Uterus (tissue), 4 donors: ENCODE results near the gene PRRG3. TPM values are rescaled to one million over a fixed set of nuclear protein-coding genes. Genes with fewer than 3 reads are reported as not detected.

Experiments
- DNase-seq, 2 donors: peaks; one replicate each; pipeline ENCODE4 v3.0.0-alpha.2; 2019 to 2020
- H3K27ac ChIP-seq, 2 donors: fragments of 200-600 bp; sonication (generic); 1 replicate in 1 of 2; 2 replicates in 1 of 2; pipeline ENCODE4 v1.5.1; 2016 to 2018
- H3K27me3 ChIP-seq, 2 donors: fragments of 200-600 bp; sonication (generic); one replicate each; pipeline ENCODE4 v1.5.1; 2018 to 2019; ENCODE audit warnings: control low read depth in 1 of 2
- H3K36me3 ChIP-seq, 2 donors: fragments of 200-600 bp; sonication (generic); one replicate each; pipeline ENCODE4 v1.5.1; 2019; ENCODE audit warnings: control low read depth in 1 of 2
- H3K4me1 ChIP-seq, 2 donors: fragments of 200-600 bp; sonication (generic); one replicate each; pipeline ENCODE4 v1.5.1; 2018 to 2019; ENCODE audit warnings: control low read depth in 1 of 2
- H3K4me3 ChIP-seq, 2 donors: fragments of 200-600 bp; sonication (generic); 1 replicate in 1 of 2; 2 replicates in 1 of 2; pipeline ENCODE4 v1.5.1; 2018 to 2019; ENCODE audit warnings: mild to moderate bottlenecking in 1 of 2
- H3K9me3 ChIP-seq, 2 donors: fragments of 200-600 bp; sonication (generic); one replicate each; pipeline ENCODE4 v1.5.1; 2019; ENCODE audit warnings: control low read depth in 1 of 2
- POLR2A ChIP-seq, 2 donors: fragments of 450-650 bp; IDR thresholded peaks; one replicate each; pipeline ENCODE4 v1.6.1; 2016; ENCODE audit warnings: antibody characterized with exemption in 2 of 2, mild to moderate bottlenecking in 1 of 2, moderate library complexity in 1 of 2
- intact Hi-C: fragments of 100-400 bp; cut with DNase I; formaldehyde crosslinking; loops from one replicate; pipeline ENCODE4 v1.15.1; 2023; ENCODE audit warnings: low total_unique reads
- total RNA-seq, 4 donors: library from RNA; depleted of rRNA in 3 of 4; stranded (reverse); fragments of >200 nt in 3 of 4; gene quantifications; one replicate each; pipeline versions ENCODE4 v1.1.0 to v1.2.4, GENCODE V29; 2014 to 2023
- TF ChIP-seq, protein P1 (sequence below), 4 experiments: fragments of 200-600 bp in 2 of 4; fragments of 450-650 bp in 2 of 4; sonication (generic) in 2 of 4; IDR thresholded peaks; one replicate each; pipeline ENCODE4 v1.5.1; 2016 to 2019; ENCODE audit warnings: antibody characterized with exemption in 4 of 4, mild to moderate bottlenecking in 2 of 4, moderate library complexity in 1 of 4
- donor health status: DM: yes; HTN: yes; CAD: no.

The PRRG3 gene
- total RNA-seq, 4 donors from 2014 or later: 2.3 to 9.6 TPM; not detected in 2

DNA sequence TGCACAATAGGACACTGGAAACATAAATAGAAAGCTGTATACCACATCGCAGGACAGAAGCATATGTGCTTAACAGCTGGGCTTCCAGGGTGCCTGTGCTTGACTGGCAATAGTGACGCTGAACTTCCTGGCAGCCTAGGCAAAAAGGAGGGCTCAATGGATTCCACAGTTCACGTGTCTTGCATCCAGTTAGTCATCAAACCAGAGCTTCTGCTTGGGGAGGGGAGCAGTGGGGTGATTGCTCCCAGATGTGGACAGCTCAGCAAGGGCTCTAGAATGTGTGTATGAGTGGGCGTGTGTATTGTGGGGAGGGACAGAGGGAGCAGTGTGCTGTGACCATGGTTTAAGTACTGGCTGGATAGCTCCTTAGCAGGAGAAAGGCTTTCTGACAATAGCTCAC, 2.3 kb downstream of the PRRG3 start:
- H3K27me3 ChIP-seq: no peaks in the 10 kb centered on the region
- H3K4me3 ChIP-seq: no peak overlapping the region
- TF ChIP-seq, protein P1, sequence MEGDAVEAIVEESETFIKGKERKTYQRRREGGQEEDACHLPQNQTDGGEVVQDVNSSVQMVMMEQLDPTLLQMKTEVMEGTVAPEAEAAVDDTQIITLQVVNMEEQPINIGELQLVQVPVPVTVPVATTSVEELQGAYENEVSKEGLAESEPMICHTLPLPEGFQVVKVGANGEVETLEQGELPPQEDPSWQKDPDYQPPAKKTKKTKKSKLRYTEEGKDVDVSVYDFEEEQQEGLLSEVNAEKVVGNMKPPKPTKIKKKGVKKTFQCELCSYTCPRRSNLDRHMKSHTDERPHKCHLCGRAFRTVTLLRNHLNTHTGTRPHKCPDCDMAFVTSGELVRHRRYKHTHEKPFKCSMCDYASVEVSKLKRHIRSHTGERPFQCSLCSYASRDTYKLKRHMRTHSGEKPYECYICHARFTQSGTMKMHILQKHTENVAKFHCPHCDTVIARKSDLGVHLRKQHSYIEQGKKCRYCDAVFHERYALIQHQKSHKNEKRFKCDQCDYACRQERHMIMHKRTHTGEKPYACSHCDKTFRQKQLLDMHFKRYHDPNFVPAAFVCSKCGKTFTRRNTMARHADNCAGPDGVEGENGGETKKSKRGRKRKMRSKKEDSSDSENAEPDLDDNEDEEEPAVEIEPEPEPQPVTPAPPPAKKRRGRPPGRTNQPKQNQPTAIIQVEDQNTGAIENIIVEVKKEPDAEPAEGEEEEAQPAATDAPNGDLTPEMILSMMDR (IDR thresholded peaks at IDR 0.05): no peak
- no peak for TF ChIP-seq POLR2A (IDR thresholded peaks at IDR 0.05)
- H3K27ac ChIP-seq: no peak overlapping the region
- no peaks in the 10 kb centered on the region for H3K4me1 ChIP-seq
- H3K36me3 ChIP-seq: no peaks in the 10 kb centered on the region
- intact Hi-C loops: no loop called here
- DNase-seq: peak; percentile 28 to 37
- no peaks in the 10 kb centered on the region for H3K9me3 ChIP-seq

DNA sequence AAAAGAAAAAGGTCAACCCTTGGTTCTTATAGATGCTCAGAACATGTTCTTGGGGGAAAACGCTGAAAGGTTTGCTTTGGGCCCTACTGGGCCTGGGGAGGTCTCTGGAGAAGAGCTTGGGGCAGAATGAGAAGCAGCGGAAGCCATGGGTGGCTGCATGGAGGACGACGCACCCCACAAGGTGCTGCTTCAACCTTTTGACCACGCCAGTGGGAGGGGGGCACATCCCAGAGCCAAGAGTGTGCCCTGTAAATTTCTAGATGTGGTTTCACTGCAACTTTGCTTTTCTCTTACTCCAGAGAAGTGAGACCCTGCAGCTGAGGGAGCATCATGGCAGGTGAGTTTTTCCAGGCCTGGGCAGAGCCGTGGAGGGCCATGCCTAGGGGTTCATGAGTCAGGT, 3.2 kb downstream of the PRRG3 start:
- no peaks in the 10 kb centered on the region for H3K9me3 ChIP-seq
- no peak overlapping the region for H3K27ac ChIP-seq
- no peaks in the 10 kb centered on the region for H3K36me3 ChIP-seq
- H3K4me1 ChIP-seq: no peaks in the 10 kb centered on the region
- TF ChIP-seq, protein P1 (IDR thresholded peaks at IDR 0.05): no peak
- no peak for TF ChIP-seq POLR2A (IDR thresholded peaks at IDR 0.05)
- H3K4me3 ChIP-seq: no peak overlapping the region
- intact Hi-C loops: no loop called here
- H3K27me3 ChIP-seq: no peaks in the 10 kb centered on the region
- no peak for DNase-seq

- no peaks in the 10 kb centered on the region for H3K36me3 ChIP-seq
- H3K9me3 ChIP-seq: no peaks in the 10 kb centered on the region
- H3K4me3 ChIP-seq: no peak overlapping the region
- no peak overlapping the region for H3K27ac ChIP-seq
- no peaks in the 10 kb centered on the region for H3K27me3 ChIP-seq
- TF ChIP-seq, protein P1 (IDR thresholded peaks at IDR 0.05): no peak
- TF ChIP-seq POLR2A (IDR thresholded peaks at IDR 0.05): no peak
- intact Hi-C loops: no loop called here
- DNase-seq: no peak
- no peaks in the 10 kb centered on the region for H3K4me1 ChIP-seq
These were observed 4.5 kb downstream of the PRRG3 start for GRCh38 chrX:151699746-151700145.

- Histone ChIP-seq H3K27ac (no peak overlapping the region), H3K4me1 (no peaks in the 10 kb centered on the region), H3K9me3 (no peaks in the 10 kb centered on the region), H3K27me3 (no peaks in the 10 kb centered on the region), H3K4me3 (no peak overlapping the region), H3K36me3 (no peaks in the 10 kb centered on the region)
- DNase-seq: no peak
- intact Hi-C loops: no loop called here
- TF ChIP-seq, protein P1 (IDR thresholded peaks at IDR 0.05): no peak
- no peak for TF ChIP-seq POLR2A (IDR thresholded peaks at IDR 0.05)
These were observed 5.3 kb downstream of the PRRG3 start for GRCh38 chrX:151700581-151700980.

GRCh38 chrX:151701071-151701470, 5.8 kb downstream of the PRRG3 start:
- intact Hi-C loops: no loop called here
- DNase-seq: no peak
- Histone ChIP-seq H3K27me3 (no peaks in the 10 kb centered on the region), H3K27ac (no peak overlapping the region), H3K36me3 (no peaks in the 10 kb centered on the region), H3K4me3 (no peak overlapping the region), H3K9me3 (no peaks in the 10 kb centered on the region), H3K4me1 (no peaks in the 10 kb centered on the region)
- TF ChIP-seq POLR2A (IDR thresholded peaks at IDR 0.05): no peak
- TF ChIP-seq, protein P1 (IDR thresholded peaks at IDR 0.05): no peak
